ENCODE data around the gene ABCC5.

DNA sequence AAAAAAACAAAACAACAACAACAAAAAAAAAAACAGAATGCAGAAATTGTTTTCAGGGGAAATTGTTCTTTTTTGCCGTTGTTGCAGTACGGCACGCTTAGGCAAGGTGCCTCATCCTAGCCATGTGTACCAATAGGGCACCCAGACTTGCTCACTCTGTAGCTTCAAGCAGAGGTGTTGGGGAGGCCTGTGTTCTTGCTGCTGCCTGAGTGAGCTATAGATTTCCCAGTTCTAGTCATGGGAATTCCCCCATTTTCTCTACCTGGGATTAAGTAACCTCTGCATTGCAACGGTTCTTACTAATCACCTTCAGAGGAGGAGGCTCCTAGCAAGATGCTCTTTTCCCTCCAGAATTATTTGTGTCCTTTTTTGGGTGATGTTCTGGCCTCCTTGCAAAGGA lies 120.1 kb downstream of the ABCC5 start:
- TF ChIP-seq CTCF (IDR thresholded peaks at IDR 0.05; ENCODE audit: insufficient read depth, low read length, poor library complexity, severe bottlenecking) (no peak), EZH2phosphoT487 (conservative IDR thresholded peaks at IDR 0.05; ENCODE audit: low read length) (no peak)
